Activated T-cell treated with anti-CD3 and anti-CD28 coated beads for 4 hours (primary cell): Measurements from ENCODE around the gene ZCCHC8.
"Not testable (repeated sequence)": the region's sequence is repeated elsewhere in the genome, so short reads cannot be mapped to it uniquely, and the experiment has no call there.

Experiments
- DNase-seq: peaks from one replicate; pipeline ENCODE4 v3.0.0-alpha.2; 2020

Gene ZCCHC8

DNA sequence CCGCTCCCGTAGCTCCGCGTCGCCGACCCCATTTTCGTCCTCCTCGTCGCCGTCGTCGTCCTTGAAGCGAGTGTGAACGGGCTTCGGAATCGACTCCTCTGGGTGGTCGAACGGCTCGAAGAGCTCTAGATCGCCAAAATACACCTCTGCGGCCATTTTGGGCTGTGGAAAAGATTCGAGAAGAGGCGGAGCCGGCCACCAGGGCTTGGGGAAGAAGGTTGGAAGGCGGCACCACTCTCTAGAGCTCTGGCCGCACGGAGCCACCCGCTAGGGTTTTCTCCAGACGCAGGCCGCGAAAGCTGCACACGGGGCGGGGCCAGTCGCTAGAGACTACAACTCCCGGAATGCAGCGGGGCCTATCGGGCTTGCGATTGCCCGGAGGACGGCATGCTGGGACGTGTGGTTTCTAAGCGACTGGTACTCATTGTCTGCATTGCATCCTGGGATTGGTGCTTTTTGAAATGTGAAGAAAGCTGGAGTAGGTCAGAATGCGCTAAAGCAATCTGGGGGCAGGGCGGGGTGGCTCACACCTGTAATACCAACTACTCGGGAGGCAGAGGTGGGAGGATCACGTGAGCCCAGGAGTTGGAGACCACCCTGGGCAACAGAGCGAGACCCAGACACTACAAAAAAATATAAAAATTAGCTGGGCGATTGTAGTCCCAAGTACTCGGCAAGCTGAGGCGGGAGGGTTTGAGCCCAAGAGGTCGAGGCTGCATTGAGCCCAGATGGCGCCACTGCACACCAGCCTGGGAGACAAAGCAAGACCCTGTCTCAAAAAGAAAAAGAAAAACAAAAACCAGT lies at the start of gene ZCCHC8:
ZCCHC8 (minus strand) TSS at position 248 of the 804 bp plus-strand sequence; CDS start at position 156, 92 bp downstream.
- DNase-seq: peak; percentile 91

DNA sequence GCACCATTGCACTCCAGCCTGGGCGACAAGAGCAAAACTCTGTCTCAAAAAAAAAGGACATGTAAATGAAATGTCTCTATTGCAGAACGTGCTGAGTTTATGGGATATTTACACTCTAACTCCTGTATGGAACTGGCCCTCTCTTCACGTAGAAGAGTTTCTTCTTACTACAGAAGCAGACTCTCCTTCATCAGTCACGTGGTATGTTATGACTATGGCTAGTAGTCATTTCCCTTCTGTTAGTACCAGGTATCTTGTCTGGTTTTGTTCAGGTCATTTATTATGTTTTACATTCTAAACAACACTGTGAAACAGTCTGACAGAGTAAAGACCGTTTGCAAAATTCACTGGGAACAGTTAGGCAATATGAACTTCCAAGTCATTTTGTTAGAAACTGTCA lies 46.6 kb upstream of the ZCCHC8 start:
- no peak for DNase-seq

DNA sequence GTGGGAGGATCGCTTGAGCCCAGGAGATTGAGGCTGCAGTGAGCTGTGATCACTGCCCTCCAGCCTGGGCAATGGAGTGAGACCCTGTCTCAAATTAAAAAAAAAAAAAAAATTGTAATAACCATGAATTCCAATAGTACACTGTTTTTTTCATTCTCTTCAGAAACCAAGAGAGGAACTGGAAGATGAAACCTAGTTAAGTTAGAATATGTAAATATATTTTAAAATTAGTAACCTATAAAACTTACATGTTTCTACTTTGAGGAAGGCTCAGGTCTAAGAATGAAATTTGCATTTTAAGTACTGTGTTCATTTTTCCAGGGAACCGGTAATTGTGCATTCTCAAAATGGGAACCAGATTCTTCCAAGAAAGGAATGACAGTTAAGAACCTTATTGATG lies 45.1 kb upstream of the ZCCHC8 start:
- DNase-seq: no peak

DNA sequence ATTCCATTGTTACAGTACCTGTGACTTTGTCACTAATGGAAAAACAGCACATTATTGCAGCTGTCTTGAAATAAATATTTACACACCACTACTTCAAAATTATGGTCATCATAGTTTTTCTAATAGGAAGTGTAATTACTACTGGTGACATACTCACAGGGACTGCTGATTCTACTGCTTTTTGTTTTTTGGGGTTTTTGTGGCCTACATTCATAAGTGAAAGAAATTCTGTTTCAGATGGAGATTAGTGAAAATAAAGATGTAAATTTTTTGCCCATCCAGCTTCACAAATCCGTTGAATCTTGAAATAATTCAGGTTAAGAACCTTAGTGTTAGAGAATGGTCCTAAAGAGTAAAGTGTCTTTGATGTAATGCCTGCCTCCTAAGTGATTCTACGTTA lies 43.8 kb upstream of the ZCCHC8 start:
- no peak for DNase-seq

DNA sequence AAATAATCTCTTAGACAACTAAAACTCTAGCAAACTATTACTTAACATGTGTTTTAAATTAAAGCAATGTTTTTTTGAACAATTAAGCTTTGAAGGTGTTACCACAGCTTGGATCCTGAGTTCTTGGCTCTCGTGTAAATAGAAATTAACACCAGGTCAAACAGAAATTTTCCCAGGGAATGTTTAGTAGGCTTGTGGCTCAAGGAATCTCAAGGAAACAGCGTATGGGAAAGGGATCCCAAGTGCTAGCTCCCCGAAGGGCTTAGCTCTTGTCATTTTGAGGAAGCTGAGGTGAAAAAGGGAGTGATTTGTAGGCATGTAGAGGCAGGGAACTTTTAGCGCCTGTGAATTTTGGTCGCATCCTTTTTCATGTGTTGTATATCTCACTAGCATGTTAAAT lies 37.8 kb upstream of the ZCCHC8 start:
- DNase-seq: no peak

- DNase-seq: no peak
Observed at GRCh38 chr12:122537021-122537420, 36.3 kb upstream of the ZCCHC8 start.

DNA sequence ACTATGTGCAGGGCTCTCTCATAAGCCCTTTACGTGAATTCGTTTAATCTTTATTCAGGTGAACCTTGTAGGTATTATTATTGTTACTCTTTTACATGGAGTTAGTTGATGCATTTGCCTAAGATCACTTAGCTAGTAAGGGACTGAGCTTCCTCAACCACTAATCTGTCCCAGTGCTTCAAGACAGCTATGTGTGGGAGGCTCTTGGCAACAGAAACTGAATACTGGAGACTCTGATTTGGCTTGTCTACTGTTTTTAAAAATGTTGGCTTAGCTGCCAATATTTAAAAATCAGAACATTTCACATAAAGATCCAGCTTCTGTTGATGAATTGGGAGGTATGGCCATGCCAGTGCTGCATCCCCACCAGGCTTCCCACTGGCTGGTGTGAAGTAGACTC lies 33.1 kb upstream of the ZCCHC8 start:
- no peak for DNase-seq

GRCh38 chr12:122528992-122529391 lies 28.3 kb upstream of the ZCCHC8 start:
- no peak for DNase-seq

DNA sequence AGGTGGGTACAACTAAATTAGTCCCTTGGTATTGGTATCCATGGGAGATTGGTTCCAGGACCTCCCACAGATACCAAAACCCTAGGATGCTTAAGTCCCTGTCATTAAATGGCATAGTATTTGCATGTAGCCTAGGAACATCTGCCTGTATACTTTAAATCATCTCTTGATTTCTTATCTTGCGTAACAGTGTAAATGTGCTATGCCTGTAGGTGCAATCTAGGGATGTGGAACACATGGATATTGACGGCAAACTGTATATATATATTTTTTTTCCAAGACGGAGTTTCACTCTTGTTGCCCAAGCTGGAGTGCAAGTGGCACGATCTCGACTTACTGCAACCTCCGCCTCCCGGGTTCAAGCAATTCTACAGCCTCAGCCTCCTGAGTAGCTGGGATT lies 27.9 kb upstream of the ZCCHC8 start:
- no peak for DNase-seq

DNA sequence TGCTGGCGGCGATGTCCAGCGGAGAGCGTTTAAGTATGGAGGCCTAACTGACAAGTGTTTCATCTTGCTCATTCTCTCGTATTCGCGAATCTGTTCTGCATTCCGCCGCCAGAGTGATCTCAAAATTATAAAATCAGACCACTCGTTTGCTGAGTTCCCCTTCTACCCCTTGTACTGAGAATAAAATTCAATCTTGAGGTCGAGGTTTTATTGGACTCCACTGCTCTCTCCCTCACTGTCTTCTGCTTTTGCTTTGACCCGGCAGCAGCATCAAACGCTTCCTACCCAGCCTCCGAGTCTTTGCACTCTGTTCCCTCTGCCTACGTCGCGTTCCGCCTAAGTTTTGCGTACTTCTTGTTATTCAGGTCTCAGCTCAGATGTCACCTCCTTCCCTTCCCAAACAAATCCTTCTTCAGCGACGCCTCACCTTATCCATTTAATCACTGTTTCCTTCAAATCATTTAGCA lies 26.8 kb upstream of the ZCCHC8 start:
- DNase-seq: no peak

GRCh38 chr12:122526683-122527477 lies 26.1 kb upstream of the ZCCHC8 start, which contains the start of the genes KNTC1 and RSRC2:
Gene KNTC1, plus strand, starts transcription at chr12:122527249. Its CDS starts 2,815 bp downstream, at chr12:122530064.
Gene RSRC2, minus strand, starts transcription at chr12:122526936. Its CDS starts 83 bp downstream, at chr12:122526853.
- DNase-seq: peak; percentile 98

- no peak for DNase-seq
Observed at GRCh38 chr12:122523846-122524718, 23.4 kb upstream of the ZCCHC8 start.

DNA sequence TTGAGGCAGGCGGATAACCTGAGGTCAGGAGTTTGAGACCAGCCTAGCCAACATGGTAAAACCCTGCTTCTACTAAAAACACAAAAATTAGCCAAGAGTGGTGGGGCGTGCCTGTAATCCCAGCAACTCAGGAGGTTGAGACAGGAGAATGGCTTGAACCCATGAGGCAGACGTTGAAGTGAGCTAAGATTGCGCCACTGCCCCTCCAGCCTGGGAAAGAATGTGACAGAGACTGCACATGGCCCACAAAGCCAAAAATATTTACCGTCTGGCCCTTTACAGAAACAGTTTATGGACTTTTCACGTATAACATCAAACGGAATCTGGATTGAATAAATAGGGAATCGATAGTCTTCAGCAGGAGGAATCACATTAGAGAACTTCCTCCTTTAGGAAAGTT lies 22.5 kb upstream of the ZCCHC8 start:
- no peak for DNase-seq

DNA sequence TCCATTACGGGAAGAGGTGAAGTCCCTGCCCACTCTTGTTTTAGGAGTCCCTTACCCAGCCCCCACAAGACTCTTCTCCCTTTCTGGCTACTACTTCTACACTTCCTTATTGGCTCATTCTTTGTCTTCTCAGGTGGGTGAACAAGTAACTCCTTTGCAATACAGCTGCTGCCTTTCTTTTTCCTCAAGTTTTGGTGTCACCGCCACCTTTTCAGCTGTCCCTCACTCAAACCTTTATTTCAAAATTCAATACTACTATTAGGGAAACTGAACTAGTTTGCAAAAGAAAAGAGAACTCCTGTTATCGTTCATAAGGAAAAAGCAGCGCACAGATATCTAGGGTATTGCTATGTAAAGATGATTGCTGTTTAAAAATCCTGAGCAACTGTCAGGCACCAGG lies 19.9 kb upstream of the ZCCHC8 start:
- DNase-seq: no peak

- no peak for DNase-seq
Observed at GRCh38 chr12:122519418-122519817, 18.7 kb upstream of the ZCCHC8 start.

GRCh38 chr12:122518908-122519307 lies 18.2 kb upstream of the ZCCHC8 start:
- DNase-seq: no peak

- no peak for DNase-seq
Observed at GRCh38 chr12:122517877-122518276, 17.1 kb upstream of the ZCCHC8 start.

DNA sequence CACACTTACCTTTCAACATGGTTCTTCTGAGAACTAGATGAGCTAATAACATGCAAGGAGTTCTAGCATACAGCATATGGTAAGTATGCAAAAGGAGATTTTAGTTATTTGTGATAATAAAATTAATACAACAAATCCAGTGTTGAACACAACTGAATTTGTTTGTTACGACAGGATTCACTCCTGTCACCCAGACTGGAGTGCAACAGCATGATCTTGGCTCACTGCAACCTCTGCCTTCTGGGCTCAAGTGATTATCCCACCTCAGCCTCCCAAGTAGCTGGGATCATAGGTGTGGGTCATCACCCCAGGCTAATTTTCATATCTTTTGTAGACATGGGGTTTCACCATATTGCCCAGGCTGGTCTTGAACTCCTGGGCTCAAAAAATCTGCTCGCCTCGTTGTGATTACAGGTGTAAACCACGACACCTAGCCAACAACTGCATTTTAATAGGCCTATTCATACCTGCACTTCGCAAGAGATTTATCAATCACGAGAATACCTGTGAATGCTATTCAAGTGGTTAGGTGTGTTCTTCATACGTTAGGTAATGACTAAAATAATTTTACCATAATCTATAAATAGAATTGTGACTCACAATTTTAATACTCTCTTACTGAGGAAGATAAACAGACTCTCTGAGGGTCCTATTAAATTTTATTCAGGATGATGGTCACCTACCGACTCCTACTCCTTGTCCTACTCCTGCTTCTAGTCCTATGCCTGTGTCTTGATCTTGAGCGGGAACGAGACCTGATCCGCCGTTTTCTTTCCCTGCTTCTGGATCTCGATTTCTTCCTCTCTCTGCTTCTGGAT lies 16.0 kb upstream of the ZCCHC8 start:
- DNase-seq: no peak

- DNase-seq: no peak
Observed at GRCh38 chr12:122515275-122515674, 14.5 kb upstream of the ZCCHC8 start.

DNA sequence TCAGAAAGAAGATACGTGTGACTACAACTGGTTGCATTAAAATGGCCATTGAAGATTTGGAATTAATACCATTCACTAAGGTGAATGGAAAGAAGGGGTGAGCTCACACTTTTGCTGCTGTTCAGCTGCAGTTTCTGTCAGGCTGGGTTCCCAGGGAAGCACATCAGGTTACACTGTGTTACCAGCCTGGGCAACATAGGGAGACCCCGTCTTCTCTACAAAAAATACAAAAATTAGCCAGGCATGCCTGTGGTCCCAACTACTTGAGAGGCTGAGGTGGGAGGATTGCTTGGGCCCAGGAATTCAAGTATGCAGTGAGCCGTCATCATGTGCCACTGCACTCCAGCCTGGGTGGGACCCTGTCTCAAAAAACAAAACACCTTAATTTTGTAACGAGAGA lies 12.9 kb upstream of the ZCCHC8 start:
- DNase-seq: no peak

GRCh38 chr12:122513028-122513427 lies 12.3 kb upstream of the ZCCHC8 start:
- DNase-seq: not testable (repeated sequence)

DNA sequence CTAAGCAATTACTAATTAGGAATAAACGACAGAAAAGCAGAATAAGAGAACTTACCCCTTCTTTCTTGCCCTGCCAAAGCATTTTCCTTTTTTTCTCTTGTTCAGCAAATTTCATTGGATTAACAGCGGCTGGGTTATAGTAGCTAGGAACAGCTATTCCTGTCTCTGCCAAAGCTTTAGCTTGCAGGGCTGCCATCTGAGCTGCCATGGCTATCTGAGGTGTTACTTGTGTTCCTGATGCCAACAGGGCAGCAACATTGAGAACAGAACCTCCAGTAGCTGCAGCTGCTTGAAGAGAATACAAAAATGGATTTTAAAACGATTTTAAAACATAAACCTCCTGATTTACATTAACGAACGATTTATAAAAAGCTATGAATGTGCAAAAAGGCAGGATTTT lies 7.4 kb upstream of the ZCCHC8 start:
- no peak for DNase-seq
